Measurements from ENCODE around the gene PELI2. TPM values are rescaled to one million over a fixed set of nuclear protein-coding genes. Genes with fewer than 3 reads are reported as not detected.

Gene PELI2
- total and polyA plus RNA-seq, 2 experiments from 2014 or later, result 8.0 to 24.5 TPM

DNA sequence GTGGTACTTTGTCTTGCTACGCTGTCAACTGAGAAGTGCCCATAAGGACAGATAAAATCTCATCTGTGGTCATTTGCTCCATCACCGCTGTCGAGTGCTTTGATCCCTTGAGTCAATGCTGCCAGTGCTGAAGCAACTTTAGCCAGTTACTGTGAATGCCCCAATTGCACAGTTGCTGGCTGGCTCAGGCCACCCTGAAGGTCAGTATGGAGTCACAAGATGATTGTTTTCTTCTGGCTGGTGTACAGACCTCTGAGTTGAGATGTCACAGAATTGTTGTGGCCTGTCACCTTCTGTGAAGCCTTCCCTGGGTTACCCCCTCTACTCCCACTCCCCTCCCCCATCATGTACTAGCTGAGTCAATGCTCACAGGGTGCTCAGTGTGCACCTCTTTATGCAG is 92.9 kb downstream of the PELI2 start:
- Histone ChIP-seq H3K9me2 (ENCODE audit: insufficient read depth) (no peaks in the 10 kb centered on the region), H3F3A (replicated peaks; ENCODE audit: low read depth) (no peaks in the 10 kb centered on the region), H4K20me1 (replicated peaks; ENCODE audit: insufficient read depth) (peaks cover 10% of the 10 kb centered on the region; the same call in 1 of the 2 replicates), H3K4me3 (no peak overlapping the region), H3K27ac (ENCODE audit: low read depth) (no peak overlapping the region), H3K27me3 (ENCODE audit: insufficient read depth) (no peaks in the 10 kb centered on the region), H3K4me1 (ENCODE audit: insufficient read depth) (peaks cover 6% of the 10 kb centered on the region; the same call in 1 of the 2 replicates), H3K4me2 (no peak overlapping the region), H3K36me3 (ENCODE audit: insufficient read depth) (no peaks in the 10 kb centered on the region), H3K79me2 (replicated peaks; ENCODE audit: insufficient read depth) (peaks cover 6% of the 10 kb centered on the region), H2AFZ (no peak overlapping the region)
- H3K36me3 Mint-ChIP-seq (ENCODE audit: low read depth), result no peaks in the 10 kb centered on the region
- H3K9me3 Mint-ChIP-seq, result no peaks in the 10 kb centered on the region; the same call in 2 of the 3 replicates
- ATAC-seq (no peak), DNase-seq (ENCODE audit: low spot score) (no peak)
- no peak overlapping the region for H3K4me3 Mint-ChIP-seq
- no peak for TF ChIP-seq EZH2phosphoT487 (IDR thresholded peaks at IDR 0.05; ENCODE audit: unreplicated experiment)
- TF ChIP-seq, protein P1, sequence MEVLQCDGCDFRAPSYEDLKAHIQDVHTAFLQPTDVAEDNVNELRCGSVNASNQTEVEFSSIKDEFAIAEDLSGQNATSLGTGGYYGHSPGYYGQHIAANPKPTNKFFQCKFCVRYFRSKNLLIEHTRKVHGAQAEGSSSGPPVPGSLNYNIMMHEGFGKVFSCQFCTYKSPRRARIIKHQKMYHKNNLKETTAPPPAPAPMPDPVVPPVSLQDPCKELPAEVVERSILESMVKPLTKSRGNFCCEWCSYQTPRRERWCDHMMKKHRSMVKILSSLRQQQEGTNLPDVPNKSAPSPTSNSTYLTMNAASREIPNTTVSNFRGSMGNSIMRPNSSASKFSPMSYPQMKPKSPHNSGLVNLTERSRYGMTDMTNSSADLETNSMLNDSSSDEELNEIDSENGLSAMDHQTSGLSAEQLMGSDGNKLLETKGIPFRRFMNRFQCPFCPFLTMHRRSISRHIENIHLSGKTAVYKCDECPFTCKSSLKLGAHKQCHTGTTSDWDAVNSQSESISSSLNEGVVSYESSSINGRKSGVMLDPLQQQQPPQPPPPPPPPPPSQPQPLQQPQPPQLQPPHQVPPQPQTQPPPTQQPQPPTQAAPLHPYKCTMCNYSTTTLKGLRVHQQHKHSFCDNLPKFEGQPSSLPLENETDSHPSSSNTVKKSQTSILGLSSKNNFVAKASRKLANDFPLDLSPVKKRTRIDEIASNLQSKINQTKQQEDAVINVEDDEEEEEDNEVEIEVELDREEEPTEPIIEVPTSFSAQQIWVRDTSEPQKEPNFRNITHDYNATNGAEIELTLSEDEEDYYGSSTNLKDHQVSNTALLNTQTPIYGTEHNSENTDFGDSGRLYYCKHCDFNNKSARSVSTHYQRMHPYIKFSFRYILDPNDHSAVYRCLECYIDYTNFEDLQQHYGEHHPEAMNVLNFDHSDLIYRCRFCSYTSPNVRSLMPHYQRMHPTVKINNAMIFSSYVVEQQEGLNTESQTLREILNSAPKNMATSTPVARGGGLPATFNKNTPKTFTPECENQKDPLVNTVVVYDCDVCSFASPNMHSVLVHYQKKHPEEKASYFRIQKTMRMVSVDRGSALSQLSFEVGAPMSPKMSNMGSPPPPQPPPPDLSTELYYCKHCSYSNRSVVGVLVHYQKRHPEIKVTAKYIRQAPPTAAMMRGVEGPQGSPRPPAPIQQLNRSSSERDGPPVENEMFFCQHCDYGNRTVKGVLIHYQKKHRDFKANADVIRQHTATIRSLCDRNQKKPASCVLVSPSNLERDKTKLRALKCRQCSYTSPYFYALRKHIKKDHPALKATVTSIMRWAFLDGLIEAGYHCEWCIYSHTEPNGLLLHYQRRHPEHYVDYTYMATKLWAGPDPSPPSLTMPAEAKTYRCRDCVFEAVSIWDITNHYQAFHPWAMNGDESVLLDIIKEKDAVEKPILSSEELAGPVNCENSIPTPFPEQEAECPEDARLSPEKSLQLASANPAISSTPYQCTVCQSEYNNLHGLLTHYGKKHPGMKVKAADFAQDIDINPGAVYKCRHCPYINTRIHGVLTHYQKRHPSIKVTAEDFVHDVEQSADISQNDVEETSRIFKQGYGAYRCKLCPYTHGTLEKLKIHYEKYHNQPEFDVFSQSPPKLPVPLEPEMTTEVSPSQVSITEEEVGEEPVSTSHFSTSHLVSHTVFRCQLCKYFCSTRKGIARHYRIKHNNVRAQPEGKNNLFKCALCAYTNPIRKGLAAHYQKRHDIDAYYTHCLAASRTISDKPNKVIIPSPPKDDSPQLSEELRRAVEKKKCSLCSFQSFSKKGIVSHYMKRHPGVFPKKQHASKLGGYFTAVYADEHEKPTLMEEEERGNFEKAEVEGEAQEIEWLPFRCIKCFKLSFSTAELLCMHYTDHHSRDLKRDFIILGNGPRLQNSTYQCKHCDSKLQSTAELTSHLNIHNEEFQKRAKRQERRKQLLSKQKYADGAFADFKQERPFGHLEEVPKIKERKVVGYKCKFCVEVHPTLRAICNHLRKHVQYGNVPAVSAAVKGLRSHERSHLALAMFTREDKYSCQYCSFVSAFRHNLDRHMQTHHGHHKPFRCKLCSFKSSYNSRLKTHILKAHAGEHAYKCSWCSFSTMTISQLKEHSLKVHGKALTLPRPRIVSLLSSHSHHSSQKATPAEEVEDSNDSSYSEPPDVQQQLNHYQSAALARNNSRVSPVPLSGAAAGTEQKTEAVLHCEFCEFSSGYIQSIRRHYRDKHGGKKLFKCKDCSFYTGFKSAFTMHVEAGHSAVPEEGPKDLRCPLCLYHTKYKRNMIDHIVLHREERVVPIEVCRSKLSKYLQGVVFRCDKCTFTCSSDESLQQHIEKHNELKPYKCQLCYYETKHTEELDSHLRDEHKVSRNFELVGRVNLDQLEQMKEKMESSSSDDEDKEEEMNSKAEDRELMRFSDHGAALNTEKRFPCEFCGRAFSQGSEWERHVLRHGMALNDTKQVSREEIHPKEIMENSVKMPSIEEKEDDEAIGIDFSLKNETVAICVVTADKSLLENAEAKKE (CRISPR knock-in tag; IDR thresholded peaks at IDR 0.05), result no peak
- no peak for TF ChIP-seq POLR2AphosphoS5 (IDR thresholded peaks at IDR 0.05; ENCODE audit: low read depth)
- no peak for TF ChIP-seq ZNF331 (CRISPR knock-in tag; IDR thresholded peaks at IDR 0.05; ENCODE audit: low read depth)
- TF ChIP-seq EZH2 (IDR thresholded peaks at IDR 0.05; ENCODE audit: low read depth, unreplicated experiment), result no peak
- TF ChIP-seq STAT1 (IDR thresholded peaks at IDR 0.05; ENCODE audit: unreplicated experiment), result no peak
- TF ChIP-seq NANOG (IDR thresholded peaks at IDR 0.05; ENCODE audit: borderline replicate concordance), result no peak
- TF ChIP-seq, protein P2, sequence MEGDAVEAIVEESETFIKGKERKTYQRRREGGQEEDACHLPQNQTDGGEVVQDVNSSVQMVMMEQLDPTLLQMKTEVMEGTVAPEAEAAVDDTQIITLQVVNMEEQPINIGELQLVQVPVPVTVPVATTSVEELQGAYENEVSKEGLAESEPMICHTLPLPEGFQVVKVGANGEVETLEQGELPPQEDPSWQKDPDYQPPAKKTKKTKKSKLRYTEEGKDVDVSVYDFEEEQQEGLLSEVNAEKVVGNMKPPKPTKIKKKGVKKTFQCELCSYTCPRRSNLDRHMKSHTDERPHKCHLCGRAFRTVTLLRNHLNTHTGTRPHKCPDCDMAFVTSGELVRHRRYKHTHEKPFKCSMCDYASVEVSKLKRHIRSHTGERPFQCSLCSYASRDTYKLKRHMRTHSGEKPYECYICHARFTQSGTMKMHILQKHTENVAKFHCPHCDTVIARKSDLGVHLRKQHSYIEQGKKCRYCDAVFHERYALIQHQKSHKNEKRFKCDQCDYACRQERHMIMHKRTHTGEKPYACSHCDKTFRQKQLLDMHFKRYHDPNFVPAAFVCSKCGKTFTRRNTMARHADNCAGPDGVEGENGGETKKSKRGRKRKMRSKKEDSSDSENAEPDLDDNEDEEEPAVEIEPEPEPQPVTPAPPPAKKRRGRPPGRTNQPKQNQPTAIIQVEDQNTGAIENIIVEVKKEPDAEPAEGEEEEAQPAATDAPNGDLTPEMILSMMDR (conservative IDR thresholded peaks at IDR 0.05; ENCODE audit: low read depth in 2 of 2), result no peak
- TF ChIP-seq ZNF114 (CRISPR knock-in tag; IDR thresholded peaks at IDR 0.05), result no peak
- no peak for TF ChIP-seq JUNB (IDR thresholded peaks at IDR 0.05; ENCODE audit: unreplicated experiment)
- TF ChIP-seq CREB1 (CRISPR knock-in tag; IDR thresholded peaks at IDR 0.05; ENCODE audit: low read depth), result no peak
- TF ChIP-seq, protein P3, sequence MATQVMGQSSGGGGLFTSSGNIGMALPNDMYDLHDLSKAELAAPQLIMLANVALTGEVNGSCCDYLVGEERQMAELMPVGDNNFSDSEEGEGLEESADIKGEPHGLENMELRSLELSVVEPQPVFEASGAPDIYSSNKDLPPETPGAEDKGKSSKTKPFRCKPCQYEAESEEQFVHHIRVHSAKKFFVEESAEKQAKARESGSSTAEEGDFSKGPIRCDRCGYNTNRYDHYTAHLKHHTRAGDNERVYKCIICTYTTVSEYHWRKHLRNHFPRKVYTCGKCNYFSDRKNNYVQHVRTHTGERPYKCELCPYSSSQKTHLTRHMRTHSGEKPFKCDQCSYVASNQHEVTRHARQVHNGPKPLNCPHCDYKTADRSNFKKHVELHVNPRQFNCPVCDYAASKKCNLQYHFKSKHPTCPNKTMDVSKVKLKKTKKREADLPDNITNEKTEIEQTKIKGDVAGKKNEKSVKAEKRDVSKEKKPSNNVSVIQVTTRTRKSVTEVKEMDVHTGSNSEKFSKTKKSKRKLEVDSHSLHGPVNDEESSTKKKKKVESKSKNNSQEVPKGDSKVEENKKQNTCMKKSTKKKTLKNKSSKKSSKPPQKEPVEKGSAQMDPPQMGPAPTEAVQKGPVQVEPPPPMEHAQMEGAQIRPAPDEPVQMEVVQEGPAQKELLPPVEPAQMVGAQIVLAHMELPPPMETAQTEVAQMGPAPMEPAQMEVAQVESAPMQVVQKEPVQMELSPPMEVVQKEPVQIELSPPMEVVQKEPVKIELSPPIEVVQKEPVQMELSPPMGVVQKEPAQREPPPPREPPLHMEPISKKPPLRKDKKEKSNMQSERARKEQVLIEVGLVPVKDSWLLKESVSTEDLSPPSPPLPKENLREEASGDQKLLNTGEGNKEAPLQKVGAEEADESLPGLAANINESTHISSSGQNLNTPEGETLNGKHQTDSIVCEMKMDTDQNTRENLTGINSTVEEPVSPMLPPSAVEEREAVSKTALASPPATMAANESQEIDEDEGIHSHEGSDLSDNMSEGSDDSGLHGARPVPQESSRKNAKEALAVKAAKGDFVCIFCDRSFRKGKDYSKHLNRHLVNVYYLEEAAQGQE (IDR thresholded peaks at IDR 0.05; ENCODE audit: unreplicated experiment), result no peak
- TF ChIP-seq, protein P4, sequence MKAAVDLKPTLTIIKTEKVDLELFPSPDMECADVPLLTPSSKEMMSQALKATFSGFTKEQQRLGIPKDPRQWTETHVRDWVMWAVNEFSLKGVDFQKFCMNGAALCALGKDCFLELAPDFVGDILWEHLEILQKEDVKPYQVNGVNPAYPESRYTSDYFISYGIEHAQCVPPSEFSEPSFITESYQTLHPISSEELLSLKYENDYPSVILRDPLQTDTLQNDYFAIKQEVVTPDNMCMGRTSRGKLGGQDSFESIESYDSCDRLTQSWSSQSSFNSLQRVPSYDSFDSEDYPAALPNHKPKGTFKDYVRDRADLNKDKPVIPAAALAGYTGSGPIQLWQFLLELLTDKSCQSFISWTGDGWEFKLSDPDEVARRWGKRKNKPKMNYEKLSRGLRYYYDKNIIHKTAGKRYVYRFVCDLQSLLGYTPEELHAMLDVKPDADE (IDR thresholded peaks at IDR 0.05), result no peak
- no peak overlapping the region for H3K27ac Mint-ChIP-seq
- H3K27me3 Mint-ChIP-seq (ENCODE audit: insufficient read depth, low read depth, poor library complexity), result peaks cover 4% of the 10 kb centered on the region
- H3K4me1 Mint-ChIP-seq, result peaks cover 21% of the 10 kb centered on the region

Measured in GM23338 (cell line).